ENCODE results near the gene DNAH17.

- TF ChIP-seq CTCF (IDR thresholded peaks at IDR 0.05 in 2 of 3, conservative IDR thresholded peaks at IDR 0.05 in 1 of 3; ENCODE audit: borderline replicate concordance in 1 of 3, insufficient read depth in 1 of 3, low read depth in 2 of 3, low read length in 2 of 3) = no peak
- TF ChIP-seq POLR2A (IDR thresholded peaks at IDR 0.05; ENCODE audit: borderline replicate concordance, extremely low read depth, insufficient read depth, insufficient read length) = no peak
- TF ChIP-seq SP1 (IDR thresholded peaks at IDR 0.05; ENCODE audit: low read depth) = no peak
- TF ChIP-seq SIN3A (IDR thresholded peaks at IDR 0.05; ENCODE audit: low read depth) = no peak
- TF ChIP-seq MAX (IDR thresholded peaks at IDR 0.05) = no peak
- TF ChIP-seq EZH2 (IDR thresholded peaks at IDR 0.05) = no peak
- TF ChIP-seq EZH2phosphoT487 (IDR thresholded peaks at IDR 0.05; ENCODE audit: borderline replicate concordance) = no peak
- no peak for TF ChIP-seq REST (IDR thresholded peaks at IDR 0.05; ENCODE audit: low read depth)
- TF ChIP-seq POLR2AphosphoS5 (IDR thresholded peaks at IDR 0.05; ENCODE audit: low read depth, low read length) = no peak
- no peak for TF ChIP-seq YY1 (IDR thresholded peaks at IDR 0.05; ENCODE audit: extremely low read depth, insufficient replicate concordance, low read depth, low read length)
- TF ChIP-seq CEBPB (IDR thresholded peaks at IDR 0.05; ENCODE audit: low read depth) = no peak
Observed at GRCh38 chr17:78435330-78436005, 141.7 kb downstream of the DNAH17 start.

Data from HCT116 (cell line).